ENCODE results near the gene SCD.

SCD gene

DNA sequence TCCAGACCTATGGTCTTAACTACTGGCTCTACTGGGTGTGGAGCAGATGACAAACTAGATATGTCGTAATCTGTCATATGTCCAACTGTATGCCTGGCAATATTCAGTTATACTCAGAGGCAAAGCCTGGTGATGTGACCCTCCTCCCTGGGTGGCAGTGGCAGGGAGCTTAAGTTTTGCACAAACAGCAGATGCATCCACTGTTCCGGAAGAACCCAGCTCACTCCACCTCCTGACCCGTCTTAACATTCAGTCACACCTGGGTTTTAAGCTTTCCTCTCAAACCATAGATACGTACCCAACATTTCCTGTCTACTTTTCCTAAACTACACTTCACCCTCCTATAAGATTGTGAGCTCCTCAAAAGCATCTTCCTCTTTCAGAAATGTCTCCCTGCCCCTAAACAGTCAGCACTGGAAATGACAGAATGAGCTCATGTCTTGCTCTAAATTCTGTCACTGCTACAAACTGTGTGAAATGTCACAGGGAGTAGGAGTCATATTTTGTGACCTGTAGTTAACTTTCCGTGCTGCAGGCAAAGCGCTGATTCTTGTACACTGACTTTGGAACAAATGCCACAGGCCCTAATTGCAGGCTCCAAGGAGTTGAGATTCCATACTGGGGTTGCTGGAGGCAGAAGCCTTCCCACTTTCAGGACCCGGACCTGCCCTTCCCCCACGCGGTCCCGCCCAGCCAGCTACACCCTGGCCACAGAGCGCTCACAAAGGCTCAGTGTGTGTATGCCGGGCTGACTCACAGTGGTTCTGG lies 23.9 kb downstream of the SCD start:
- H3K4me2 ChIP-seq (ENCODE audit: low read length), result peak overlapping the region; percentile 93
- H3K36me3 ChIP-seq (replicated peaks; ENCODE audit: low read depth, low read length), result no peaks in the 10 kb centered on the region
- H3K27ac ChIP-seq (ENCODE audit: low read length), result peak overlapping the region; percentile 64
- H4K20me1 ChIP-seq (ENCODE audit: insufficient read depth, low read length), result no peaks in the 10 kb centered on the region
- H3K9me3 ChIP-seq (ENCODE audit: insufficient read depth, low read length), result no peaks in the 10 kb centered on the region
- H2AFZ ChIP-seq (ENCODE audit: low read depth, low read length), result peak overlapping the region; percentile 83
- peak overlapping the region; percentile 66 for H3K4me3 ChIP-seq (ENCODE audit: low read length)
- H3K27me3 ChIP-seq (ENCODE audit: low read depth, low read length), result no peaks in the 10 kb centered on the region
- H3K4me1 ChIP-seq (ENCODE audit: low read length), result peaks cover 38% of the 10 kb centered on the region
- peak overlapping the region; percentile 60; the same call in 1 of the 2 replicates for H3K9ac ChIP-seq (ENCODE audit: low read length)
- H3K79me2 ChIP-seq (ENCODE audit: low read length), result no peaks in the 10 kb centered on the region; the same call in 1 of the 2 replicates
- TF ChIP-seq, protein P1, sequence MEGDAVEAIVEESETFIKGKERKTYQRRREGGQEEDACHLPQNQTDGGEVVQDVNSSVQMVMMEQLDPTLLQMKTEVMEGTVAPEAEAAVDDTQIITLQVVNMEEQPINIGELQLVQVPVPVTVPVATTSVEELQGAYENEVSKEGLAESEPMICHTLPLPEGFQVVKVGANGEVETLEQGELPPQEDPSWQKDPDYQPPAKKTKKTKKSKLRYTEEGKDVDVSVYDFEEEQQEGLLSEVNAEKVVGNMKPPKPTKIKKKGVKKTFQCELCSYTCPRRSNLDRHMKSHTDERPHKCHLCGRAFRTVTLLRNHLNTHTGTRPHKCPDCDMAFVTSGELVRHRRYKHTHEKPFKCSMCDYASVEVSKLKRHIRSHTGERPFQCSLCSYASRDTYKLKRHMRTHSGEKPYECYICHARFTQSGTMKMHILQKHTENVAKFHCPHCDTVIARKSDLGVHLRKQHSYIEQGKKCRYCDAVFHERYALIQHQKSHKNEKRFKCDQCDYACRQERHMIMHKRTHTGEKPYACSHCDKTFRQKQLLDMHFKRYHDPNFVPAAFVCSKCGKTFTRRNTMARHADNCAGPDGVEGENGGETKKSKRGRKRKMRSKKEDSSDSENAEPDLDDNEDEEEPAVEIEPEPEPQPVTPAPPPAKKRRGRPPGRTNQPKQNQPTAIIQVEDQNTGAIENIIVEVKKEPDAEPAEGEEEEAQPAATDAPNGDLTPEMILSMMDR (IDR thresholded peaks at IDR 0.05; ENCODE audit: low read depth, low read length), result no peak
- TF ChIP-seq EZH2phosphoT487 (IDR thresholded peaks at IDR 0.05; ENCODE audit: low read depth), result no peak

DNA sequence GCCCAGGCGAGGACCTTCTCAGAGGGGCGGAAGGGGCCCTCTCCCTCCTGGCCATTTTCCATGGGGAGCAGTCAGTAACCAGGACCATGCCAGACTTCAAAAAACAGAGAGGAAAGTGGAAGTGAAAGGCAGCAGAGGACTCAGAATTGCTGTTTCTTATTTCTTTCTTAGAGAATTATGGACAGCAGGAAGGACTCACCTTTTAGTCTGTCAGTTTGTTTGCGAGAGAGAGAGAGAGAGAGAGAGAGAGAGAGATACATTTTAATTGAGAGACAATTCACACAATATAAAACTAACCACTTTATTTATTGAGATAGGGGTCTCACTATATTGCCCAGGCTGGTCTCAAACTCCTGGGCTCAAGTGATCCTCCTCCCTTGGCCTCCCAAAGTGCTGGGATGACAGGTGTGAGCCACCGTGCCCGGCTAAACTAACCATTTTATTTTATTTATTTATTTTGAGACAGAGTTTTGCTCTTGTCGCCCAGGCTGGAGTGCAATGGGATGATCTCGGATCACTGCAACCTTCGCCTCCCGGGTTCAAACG lies 24.5 kb downstream of the SCD start:
- H3K4me3 ChIP-seq (ENCODE audit: low read length), result peak overlapping the region; percentile 66
- no peaks in the 10 kb centered on the region for H3K9me3 ChIP-seq (ENCODE audit: insufficient read depth, low read length)
- peaks cover 42% of the 10 kb centered on the region for H3K4me1 ChIP-seq (ENCODE audit: low read length)
- H3K27ac ChIP-seq (ENCODE audit: low read length), result peak overlapping the region; percentile 64
- no peaks in the 10 kb centered on the region for H3K36me3 ChIP-seq (replicated peaks; ENCODE audit: low read depth, low read length)
- peak overlapping the region; percentile 83 for H2AFZ ChIP-seq (ENCODE audit: low read depth, low read length)
- no peaks in the 10 kb centered on the region; the same call in 1 of the 2 replicates for H3K79me2 ChIP-seq (ENCODE audit: low read length)
- peak overlapping the region; percentile 93 for H3K4me2 ChIP-seq (ENCODE audit: low read length)
- peak overlapping the region; percentile 60; the same call in 1 of the 2 replicates for H3K9ac ChIP-seq (ENCODE audit: low read length)
- TF ChIP-seq, protein P1 (IDR thresholded peaks at IDR 0.05; ENCODE audit: low read depth, low read length), result no peak
- no peak for TF ChIP-seq EZH2phosphoT487 (IDR thresholded peaks at IDR 0.05; ENCODE audit: low read depth)
- H3K27me3 ChIP-seq (ENCODE audit: low read depth, low read length), result no peaks in the 10 kb centered on the region
- H4K20me1 ChIP-seq (ENCODE audit: insufficient read depth, low read length), result no peaks in the 10 kb centered on the region

DNA sequence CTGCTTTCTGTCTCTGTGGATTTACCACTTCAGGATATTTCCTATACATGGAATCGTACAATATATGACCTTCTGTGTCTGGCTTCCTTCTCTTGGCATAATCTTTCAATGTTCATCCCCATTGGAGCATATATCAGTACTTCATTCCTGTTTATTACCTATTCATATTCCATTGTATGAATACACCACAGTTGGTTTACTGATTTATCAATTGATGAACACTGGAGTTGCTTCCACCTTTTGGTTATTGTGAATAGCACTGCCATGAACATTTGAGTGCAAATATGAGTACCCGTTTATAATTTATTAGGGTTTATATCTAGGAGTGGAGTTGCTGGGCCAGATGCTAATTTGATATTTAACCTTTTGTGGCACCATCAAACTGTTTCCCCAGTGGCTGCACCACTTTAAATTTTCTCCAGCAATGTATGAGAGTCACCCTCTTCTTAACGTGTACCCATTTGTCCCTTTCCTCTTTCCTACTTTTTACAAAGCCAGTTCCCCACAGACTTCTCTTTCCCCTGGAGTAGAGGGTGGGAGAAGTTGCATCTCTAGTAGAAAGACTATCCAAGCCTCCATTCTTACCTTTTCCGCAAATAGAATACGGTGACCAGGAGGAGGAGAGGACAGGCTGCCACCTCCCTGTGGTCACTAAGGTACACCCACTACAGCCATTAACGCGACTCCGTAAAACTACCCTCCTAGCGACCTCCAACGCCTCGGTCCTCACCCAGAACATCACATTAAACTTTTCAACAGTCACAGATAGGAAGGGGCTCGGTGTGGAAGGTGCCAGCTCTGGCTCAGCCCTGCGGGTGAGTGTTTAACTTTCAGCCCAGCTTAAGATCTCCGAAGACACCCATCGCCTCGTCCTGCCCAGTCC lies 25.6 kb downstream of the SCD start:
- no peaks in the 10 kb centered on the region for H3K36me3 ChIP-seq (replicated peaks; ENCODE audit: low read depth, low read length)
- H2AFZ ChIP-seq (ENCODE audit: low read depth, low read length), result no peak overlapping the region; the same call in 1 of the 2 replicates
- no peaks in the 10 kb centered on the region for H3K27me3 ChIP-seq (ENCODE audit: low read depth, low read length)
- H3K9ac ChIP-seq (ENCODE audit: low read length), result peak overlapping the region; percentile 53
- H3K4me3 ChIP-seq (ENCODE audit: low read length), result peak overlapping the region; percentile 84
- peaks cover 47% of the 10 kb centered on the region for H3K4me1 ChIP-seq (ENCODE audit: low read length)
- H3K27ac ChIP-seq (ENCODE audit: low read length), result peak overlapping the region; percentile 49
- peak overlapping the region; percentile 79 for H3K4me2 ChIP-seq (ENCODE audit: low read length)
- H3K9me3 ChIP-seq (ENCODE audit: insufficient read depth, low read length), result no peaks in the 10 kb centered on the region
- no peaks in the 10 kb centered on the region; the same call in 1 of the 2 replicates for H3K79me2 ChIP-seq (ENCODE audit: low read length)
- no peaks in the 10 kb centered on the region for H4K20me1 ChIP-seq (ENCODE audit: insufficient read depth, low read length)
- TF ChIP-seq, protein P1 (IDR thresholded peaks at IDR 0.05; ENCODE audit: low read depth, low read length), result no peak
- no peak for TF ChIP-seq EZH2phosphoT487 (IDR thresholded peaks at IDR 0.05; ENCODE audit: low read depth)
